Stomach (tissue), 9 donors: ENCODE data around the gene SPAST. TPM values are rescaled to one million over a fixed set of nuclear protein-coding genes. Genes with fewer than 3 reads are reported as not detected.
"Not testable (repeated sequence)": the region's sequence is repeated elsewhere in the genome, so short reads cannot be mapped to it uniquely, and the experiment has no call there.

Source experiments
- DNase-seq, 2 donors: peaks; one replicate each; pipeline versions ENCODE4 v3.0.0 to v3.0.0-alpha.2; 2013 to 2019
- H3K27ac ChIP-seq, 5 donors: fragments of 200-600 bp in 4 of 5; sonication (generic) in 4 of 5; one replicate each; pipeline ENCODE4 v1.5.1; 2013 to 2019; ENCODE audit warnings: mild to moderate bottlenecking in 1 of 5, moderate library complexity in 1 of 5
- H3K27me3 ChIP-seq, 3 donors: fragments of 200-600 bp; sonication (generic); one replicate each; pipeline ENCODE4 v1.5.1; 2017 to 2019; ENCODE audit warnings: mixed run types in 1 of 3
- H3K36me3 ChIP-seq, 4 donors: fragments of 200-600 bp; sonication (generic); 1 replicate in 3 of 4; 2 replicates in 1 of 4; pipeline ENCODE4 v1.5.1; 2016 to 2019
- H3K4me1 ChIP-seq, 4 donors: fragments of 200-600 bp; sonication (generic); one replicate each; pipeline ENCODE4 v1.5.1; 2016 to 2019
- H3K4me3 ChIP-seq, 4 donors: fragments of 200-600 bp; sonication (generic) in 3 of 4; one replicate each; pipeline ENCODE4 v1.5.1; 2016 to 2019; ENCODE audit warnings: mild to moderate bottlenecking in 1 of 4
- H3K9me3 ChIP-seq, 4 donors: fragments of 200-600 bp; sonication (generic); one replicate each; pipeline ENCODE4 v1.5.1; 2016 to 2019
- CTCF ChIP-seq, 7 experiments: fragments of 450-650 bp in 4 of 7; fragments of 200-600 bp in 3 of 7; sonication (generic) in 3 of 7; IDR thresholded peaks; one replicate each; pipeline ENCODE4 v1.5.1; 2016 to 2019; ENCODE audit warnings: antibody characterized with exemption in 7 of 7, control low read depth in 2 of 7, mild to moderate bottlenecking in 1 of 7
- EP300 ChIP-seq: sonication (generic); formaldehyde crosslinking; IDR thresholded peaks from one replicate; pipeline ENCODE4 v1.6.1; 2017; ENCODE audit warnings: antibody characterized with exemption
- POLR2A ChIP-seq, 4 donors: fragments of 450-650 bp; IDR thresholded peaks; one replicate each; pipeline ENCODE4 v1.6.1; 2016; ENCODE audit warnings: antibody characterized with exemption in 4 of 4, control low read depth in 2 of 4, mild to moderate bottlenecking in 1 of 4, moderate library complexity in 1 of 4
- POLR2AphosphoS5 ChIP-seq, 3 donors: sonication (generic); formaldehyde crosslinking; IDR thresholded peaks; one replicate each; pipeline ENCODE4 v1.6.1; 2016; ENCODE audit warnings: antibody characterized with exemption in 3 of 3
- WGBS, 5 donors: extraction: QIAGEN DNeasy Blood & Tissue Kit in 3 of 5; methylation state at CpG; one replicate each; pipeline versions ENCODE4 v1.1.5 to v1.1.7; 2013 to 2018; 5-methylcytosine and 5-hydroxymethylcytosine counted together
- intact Hi-C: fragments of 100-400 bp; cut with DNase I; formaldehyde crosslinking; loops from one replicate; pipeline ENCODE4 v1.15.1; 2023; ENCODE audit warnings: low total_unique reads
- polyA plus RNA-seq, 3 donors: library from polyadenylated mRNA; stranded (reverse); fragments of 200-250 nt; gene quantifications; one replicate each; pipeline ENCODE4 v1.2.3, GENCODE V29; 2013
- total RNA-seq, 5 donors: library from RNA; depleted of rRNA; stranded (reverse); fragments of >200 nt; gene quantifications; one replicate each; pipeline versions ENCODE4 v1.1.0 to v1.2.3, GENCODE V29; 2014 to 2016
- donor health status: healthy with polysubstance abuse.
- donor health status: Bipolar disorder and iron deficiency.
- donor health status: healthy.

The SPAST gene
- total and polyA plus RNA-seq, 8 donors: 2.2 to 33.8 (median 6.6) TPM

DNA sequence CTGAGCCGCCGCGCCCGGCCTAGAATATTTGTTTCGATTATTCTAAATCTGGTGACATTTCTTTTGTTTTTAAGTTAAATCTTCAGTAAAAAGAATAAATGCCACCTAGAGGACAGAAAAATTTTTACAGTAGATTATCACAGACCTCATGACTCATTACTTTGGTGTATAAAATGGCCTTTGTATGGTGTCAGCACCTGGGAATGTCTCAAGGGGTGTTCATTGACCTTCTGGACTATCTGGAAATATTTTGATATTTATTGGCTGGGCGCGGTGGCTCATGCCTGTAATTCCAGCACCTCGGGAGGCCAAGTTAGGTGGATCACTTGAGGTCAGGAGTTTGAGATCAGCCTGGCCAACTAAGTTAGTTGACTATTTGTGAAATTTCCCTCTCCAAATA lies 72.1 kb downstream of the SPAST start:
- no peaks in the 10 kb centered on the region for H3K9me3 ChIP-seq
- WGBS, 5 donors: 75 to 86% (median 82%) methylated on average over 8 of the region's 8 CpGs
- H3K36me3 ChIP-seq: peaks cover 0 to 75% (median 65%) of the 10 kb centered on the region in 4 donors
- H3K4me3 ChIP-seq: no peak overlapping the region
- peaks cover 0 to 5% (median 0%) of the 10 kb centered on the region in 4 donors for H3K4me1 ChIP-seq
- DNase-seq: peak in 1 of 2 donors; percentile 52
- intact Hi-C loops: no loop called here
- TF ChIP-seq CTCF (IDR thresholded peaks at IDR 0.05): peak in 1 of 7 experiments; percentile 19
- no peak for TF ChIP-seq EP300
- H3K27ac ChIP-seq: peak overlapping the region in 2 of 5 donors; percentile 5 to 35
- no peaks in the 10 kb centered on the region for H3K27me3 ChIP-seq

DNA sequence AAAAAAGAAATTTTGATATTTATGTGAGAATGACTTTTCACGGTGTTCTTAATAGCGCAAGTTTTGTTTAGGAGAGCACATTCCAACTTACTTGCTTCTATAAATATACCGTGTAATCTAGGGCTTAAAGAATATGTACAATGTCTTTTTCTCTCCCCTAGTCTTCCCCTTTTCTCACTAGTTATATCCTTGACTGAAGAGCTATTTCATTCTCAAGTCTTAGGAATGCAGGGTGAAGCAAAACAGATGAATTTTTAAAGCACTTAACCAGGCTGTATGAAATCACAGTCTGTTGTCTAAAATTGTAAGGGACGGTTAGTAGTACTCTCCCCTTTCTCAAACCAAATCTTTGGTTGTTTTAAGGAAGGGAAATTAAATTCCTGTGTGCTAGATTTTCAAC lies 72.7 kb downstream of the SPAST start:
- no peaks in the 10 kb centered on the region for H3K9me3 ChIP-seq
- no peak for TF ChIP-seq CTCF (IDR thresholded peaks at IDR 0.05)
- no peak for TF ChIP-seq EP300
- TF ChIP-seq POLR2AphosphoS5 (IDR thresholded peaks at IDR 0.05): no peak
- TF ChIP-seq POLR2A (IDR thresholded peaks at IDR 0.05): no peak
- H3K4me1 ChIP-seq: peaks cover 0 to 5% (median 0%) of the 10 kb centered on the region in 4 donors
- H3K27me3 ChIP-seq: no peaks in the 10 kb centered on the region
- intact Hi-C loops: no loop called here
- 71 to 96% (median 82%) methylated on average over 4 of the region's 4 CpGs for WGBS, 5 donors
- peak overlapping the region in 2 of 5 donors; percentile 5 to 35 for H3K27ac ChIP-seq
- no peak overlapping the region for H3K4me3 ChIP-seq
- DNase-seq: no peak
- peaks cover 0 to 75% (median 64%) of the 10 kb centered on the region in 4 donors for H3K36me3 ChIP-seq

DNA sequence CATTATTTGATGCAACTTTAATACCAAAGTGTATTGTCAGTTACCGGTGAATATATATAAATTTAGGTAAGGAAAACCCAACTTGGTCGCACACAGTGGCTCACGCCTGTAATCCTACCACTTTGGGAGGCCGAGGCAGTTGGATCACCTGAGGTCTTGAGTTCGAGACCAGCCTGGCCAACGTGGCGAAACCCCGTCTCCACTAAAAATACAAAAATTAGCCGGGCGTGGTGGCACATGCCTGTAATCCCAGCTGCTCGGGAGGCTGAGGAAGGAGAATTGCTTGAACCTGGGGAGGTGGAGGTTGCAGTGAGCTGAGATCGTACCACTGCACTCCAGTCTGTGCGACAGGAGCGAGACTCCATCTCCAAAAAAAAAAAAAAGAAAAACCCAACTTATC lies 88.2 kb downstream of the SPAST start:
- DNase-seq, H3K4me3 ChIP-seq, intact Hi-C loops, H3K9me3 ChIP-seq, H3K4me1 ChIP-seq, H3K27me3 ChIP-seq, H3K27ac ChIP-seq: not testable (repeated sequence)
- peaks cover 7 to 78% (median 63%) of the 10 kb centered on the region in 4 donors for H3K36me3 ChIP-seq
- 96 to 98% (median 97%) methylated on average over 14 of the region's 14 CpGs for WGBS, 5 donors

- no peak for DNase-seq
- Histone ChIP-seq H3K9me3 (no peaks in the 10 kb centered on the region), H3K4me1 (peaks cover 0 to 7% (median 5%) of the 10 kb centered on the region in 4 donors), H3K27me3 (no peaks in the 10 kb centered on the region), H3K36me3 (peaks cover 3 to 13% (median 10%) of the 10 kb centered on the region in 4 donors), H3K27ac (no peak overlapping the region), H3K4me3 (no peak overlapping the region)
- intact Hi-C loops: no loop called here
- TF ChIP-seq POLR2AphosphoS5 (IDR thresholded peaks at IDR 0.05): no peak
- no peak for TF ChIP-seq EP300
- TF ChIP-seq POLR2A (IDR thresholded peaks at IDR 0.05): no peak
- no peak for TF ChIP-seq CTCF (IDR thresholded peaks at IDR 0.05)
- WGBS, 5 donors: 90 to 98% (median 94%) methylated on average over 2 of the region's 2 CpGs
Measured at GRCh38 chr2:32159678-32160077, 96.3 kb downstream of the SPAST start.

GRCh38 chr2:32161296-32161695 lies 97.9 kb downstream of the SPAST start:
- DNase-seq: no peak
- Histone ChIP-seq H3K4me1 (peaks cover 2 to 15% (median 9%) of the 10 kb centered on the region in 4 donors), H3K9me3 (no peaks in the 10 kb centered on the region), H3K4me3 (no peak overlapping the region), H3K36me3 (peaks cover 0 to under 1% (median 0%) of the 10 kb centered on the region in 4 donors), H3K27ac (no peak overlapping the region), H3K27me3 (no peaks in the 10 kb centered on the region)
- 48 to 64% (median 61%) methylated on average over 2 of the region's 2 CpGs for WGBS, 5 donors
- TF ChIP-seq CTCF (IDR thresholded peaks at IDR 0.05) (no peak), POLR2AphosphoS5 (IDR thresholded peaks at IDR 0.05) (no peak), EP300 (no peak), POLR2A (IDR thresholded peaks at IDR 0.05) (no peak)
- intact Hi-C loops: no loop called here

- intact Hi-C loops, H3K9me3 ChIP-seq, H3K27me3 ChIP-seq, H3K4me3 ChIP-seq, H3K27ac ChIP-seq, DNase-seq, H3K36me3 ChIP-seq: not testable (repeated sequence)
- 85 to 88% (median 88%) methylated on average over 10 of the region's 10 CpGs for whole genome bisulfite sequencing, 5 donors
- peaks cover 8 to 34% (median 22%) of the 10 kb centered on the region in 4 donors for H3K4me1 ChIP-seq
Measured at GRCh38 chr2:32164254-32164653, 100.9 kb downstream of the SPAST start.

DNA sequence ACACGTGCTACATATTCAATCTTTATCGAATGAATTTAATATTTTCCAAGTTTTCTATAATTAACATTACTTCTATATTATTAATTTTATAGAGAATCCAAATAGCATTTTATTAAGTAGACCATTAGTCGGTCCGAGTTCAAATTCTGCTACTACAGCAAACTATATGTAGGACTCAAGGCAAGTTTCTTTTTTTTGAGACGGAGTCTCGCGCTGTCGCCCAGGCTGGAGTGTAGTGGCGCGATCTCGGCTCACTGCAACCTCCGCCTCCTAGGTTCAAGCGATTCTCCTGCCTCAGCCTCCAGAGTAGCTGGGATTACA lies 101.6 kb downstream of the SPAST start:
- Histone ChIP-seq H3K27ac (peak overlapping the region; percentile 86 to 96 (median 92)), H3K4me1 (peaks cover 8 to 39% (median 22%) of the 10 kb centered on the region in 4 donors), H3K4me3 (peak overlapping the region; percentile 78 to 91 (median 86))
- H3K27me3 ChIP-seq, H3K36me3 ChIP-seq, H3K9me3 ChIP-seq, intact Hi-C loops: not testable (repeated sequence)
- WGBS, 5 donors: 6 to 11% (median 8%) methylated on average over 13 of the region's 13 CpGs
- peak in 1 of 2 donors; percentile 12 for DNase-seq
